Effector CD4-positive, alpha-beta T cell (primary cell): ENCODE data around the gene MYMK.

ENCODE experiments used
- DNase-seq: peaks from one replicate; pipeline ENCODE4 v3.0.0-alpha.2; 2020

MYMK gene

DNA sequence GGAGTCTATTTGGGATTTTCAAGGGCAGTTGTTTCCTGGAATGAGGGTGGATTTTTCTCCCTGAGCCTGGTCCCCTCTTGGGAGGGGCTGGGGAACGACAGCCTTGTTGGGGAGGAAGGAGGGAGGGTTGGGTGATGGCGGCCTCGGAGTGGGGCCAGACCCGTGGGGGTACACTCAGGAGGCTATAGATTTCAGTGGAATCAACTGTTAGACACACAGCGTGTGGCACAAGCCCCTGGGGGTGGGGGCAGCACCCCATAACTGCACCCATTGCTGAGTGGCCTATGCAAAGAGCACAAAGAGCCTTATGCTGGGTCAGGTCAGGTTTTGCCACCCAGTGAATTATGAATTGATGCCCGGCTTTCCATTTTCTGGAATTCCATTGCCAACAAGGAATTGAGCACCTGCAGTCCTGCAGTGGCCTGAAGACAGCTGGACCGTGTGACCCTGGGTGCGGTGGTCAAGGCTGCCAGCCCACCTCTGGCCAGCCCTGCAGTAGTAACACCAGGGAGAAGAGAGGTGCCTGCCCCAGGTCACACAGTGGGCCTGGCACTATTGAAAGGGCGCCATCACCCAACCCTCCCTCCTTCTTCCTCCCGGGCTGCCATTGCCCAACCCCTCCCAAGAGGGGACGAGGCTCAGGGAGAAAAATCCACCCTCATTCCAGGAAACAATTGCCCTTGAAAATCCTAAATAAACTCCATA, 8.4 kb downstream of the MYMK start:
- DNase-seq, result no peak

DNA sequence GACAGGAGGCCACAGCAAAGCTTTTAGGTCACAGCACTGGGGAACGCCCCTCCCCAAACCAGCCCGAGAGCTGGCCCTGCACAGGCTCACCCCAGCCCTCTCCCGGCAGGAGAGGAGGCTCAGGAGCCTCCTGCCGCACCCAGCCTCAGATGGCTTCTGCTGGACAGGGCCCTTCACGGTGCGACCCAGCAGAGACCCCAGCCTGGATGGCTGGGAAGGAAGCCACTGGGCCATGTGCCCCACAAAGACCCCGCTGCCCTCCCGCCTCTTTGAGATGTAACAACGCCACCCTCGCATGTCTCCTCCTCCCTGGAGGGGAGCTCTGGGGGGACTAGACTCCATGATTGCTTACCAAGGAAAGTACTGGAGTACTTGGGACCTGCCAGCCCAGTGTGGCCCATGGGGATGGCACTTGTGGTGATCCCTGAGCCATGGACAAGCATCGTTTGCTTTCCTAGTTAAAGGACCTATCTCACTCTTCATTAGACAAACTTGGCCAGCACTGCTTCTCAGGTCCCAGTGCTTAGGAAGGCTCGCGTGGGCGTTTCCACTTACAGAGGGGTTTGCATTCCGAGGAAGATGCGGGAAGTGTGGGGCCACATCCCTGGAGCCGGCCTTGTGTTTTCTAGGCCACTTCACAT, 9.0 kb downstream of the MYMK start:
- DNase-seq, result no peak

DNA sequence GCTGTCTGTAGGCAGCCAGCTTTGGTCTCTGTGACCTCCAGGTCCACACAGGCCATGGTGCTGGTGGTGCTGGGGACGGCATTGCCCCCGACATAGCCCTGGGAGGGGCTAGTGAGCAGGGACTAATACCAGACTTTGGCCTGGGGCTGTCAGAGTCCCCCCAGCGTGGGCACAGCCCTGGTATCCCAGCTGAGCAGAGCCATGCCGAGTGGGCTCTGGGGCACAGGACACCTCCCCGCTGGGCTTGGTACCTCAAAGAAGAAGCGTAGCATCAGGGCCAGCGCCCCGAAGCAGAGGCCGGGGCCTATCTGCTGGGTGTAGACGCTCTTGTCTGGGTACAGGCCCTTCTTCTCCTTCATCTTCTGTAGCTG, 9.5 kb downstream of the MYMK start:
- DNase-seq, result no peak

DNA sequence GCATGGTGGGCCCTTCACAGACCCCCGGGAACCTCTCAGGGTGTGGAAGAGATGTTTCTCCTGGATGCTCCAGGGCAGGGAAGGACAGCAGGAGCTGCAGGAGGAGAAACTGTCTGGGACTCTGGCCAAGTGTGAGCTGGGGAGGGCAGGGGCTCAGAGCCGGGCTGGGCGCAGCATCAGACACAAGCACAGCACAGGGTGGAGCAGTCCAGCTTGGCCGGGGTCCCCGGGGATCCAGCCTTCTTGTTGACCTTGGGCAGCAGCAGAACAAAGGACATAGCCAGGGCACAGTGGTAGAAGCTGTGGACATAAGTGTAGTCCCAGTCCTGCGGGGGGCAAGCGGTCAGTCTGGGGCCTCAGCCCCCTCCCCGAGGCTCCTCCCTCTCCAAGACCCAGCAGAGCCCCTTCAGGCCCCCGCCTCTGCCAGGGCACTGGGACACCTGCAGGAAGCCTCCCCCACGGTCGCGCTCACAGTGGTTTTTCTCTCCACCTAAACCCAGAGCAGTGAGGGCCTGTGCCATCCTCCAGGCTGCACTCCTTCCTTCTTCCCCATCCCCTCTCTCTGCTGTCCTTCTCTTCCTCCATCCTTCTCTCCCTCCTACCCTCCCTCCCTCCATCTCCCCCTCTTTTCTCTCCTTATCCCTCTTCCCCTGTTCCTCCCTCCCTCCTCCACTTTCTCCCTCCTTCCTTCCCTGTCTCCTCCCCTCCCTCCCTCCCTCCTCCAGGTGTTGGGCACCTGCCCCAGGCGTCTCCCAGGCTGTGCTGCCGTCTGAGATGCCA, 10.1 kb downstream of the MYMK start:
- no peak for DNase-seq

DNA sequence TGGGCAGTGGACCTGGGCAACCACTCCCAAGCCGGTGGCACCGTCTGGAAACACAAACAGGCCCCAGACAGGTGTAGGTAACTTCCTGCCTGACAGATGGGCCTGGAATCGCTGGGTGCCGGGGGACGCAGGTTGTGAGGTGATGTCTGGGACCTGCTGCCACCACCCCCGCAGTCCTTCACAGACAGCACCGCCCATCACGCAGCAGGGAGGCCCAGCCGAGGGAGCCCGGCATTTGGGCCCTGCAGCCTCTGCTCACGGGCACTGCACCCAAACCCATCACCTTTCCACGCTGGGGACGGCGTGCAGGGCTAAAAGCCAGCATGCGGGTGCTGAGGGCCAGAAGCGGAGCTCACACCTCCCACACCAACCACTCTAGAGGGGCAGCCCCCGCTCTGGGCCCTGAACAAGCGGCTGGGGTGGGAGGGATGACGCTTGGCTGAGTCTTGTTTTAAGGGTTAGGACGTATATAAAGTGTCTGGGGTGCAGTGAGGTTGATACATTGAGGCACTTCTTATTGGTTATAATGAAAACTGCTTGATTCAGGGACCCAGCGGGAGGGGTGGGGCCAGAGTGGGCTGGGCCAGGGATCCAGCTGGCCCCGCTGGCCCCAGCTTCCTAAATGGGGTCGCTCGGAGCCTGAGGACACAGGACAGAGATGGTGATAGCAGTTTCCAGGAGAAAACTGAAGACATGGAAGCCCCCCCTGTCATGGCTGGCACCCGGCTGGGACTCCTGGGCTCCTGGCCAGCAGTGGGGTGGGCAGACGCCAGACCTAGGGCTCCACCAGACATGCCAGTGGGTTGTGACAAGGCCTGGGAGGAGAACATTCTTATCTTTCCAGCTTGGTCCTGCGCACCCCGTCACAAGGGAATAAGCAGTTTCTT, 11.3 kb downstream of the MYMK start:
- DNase-seq, result no peak

DNA sequence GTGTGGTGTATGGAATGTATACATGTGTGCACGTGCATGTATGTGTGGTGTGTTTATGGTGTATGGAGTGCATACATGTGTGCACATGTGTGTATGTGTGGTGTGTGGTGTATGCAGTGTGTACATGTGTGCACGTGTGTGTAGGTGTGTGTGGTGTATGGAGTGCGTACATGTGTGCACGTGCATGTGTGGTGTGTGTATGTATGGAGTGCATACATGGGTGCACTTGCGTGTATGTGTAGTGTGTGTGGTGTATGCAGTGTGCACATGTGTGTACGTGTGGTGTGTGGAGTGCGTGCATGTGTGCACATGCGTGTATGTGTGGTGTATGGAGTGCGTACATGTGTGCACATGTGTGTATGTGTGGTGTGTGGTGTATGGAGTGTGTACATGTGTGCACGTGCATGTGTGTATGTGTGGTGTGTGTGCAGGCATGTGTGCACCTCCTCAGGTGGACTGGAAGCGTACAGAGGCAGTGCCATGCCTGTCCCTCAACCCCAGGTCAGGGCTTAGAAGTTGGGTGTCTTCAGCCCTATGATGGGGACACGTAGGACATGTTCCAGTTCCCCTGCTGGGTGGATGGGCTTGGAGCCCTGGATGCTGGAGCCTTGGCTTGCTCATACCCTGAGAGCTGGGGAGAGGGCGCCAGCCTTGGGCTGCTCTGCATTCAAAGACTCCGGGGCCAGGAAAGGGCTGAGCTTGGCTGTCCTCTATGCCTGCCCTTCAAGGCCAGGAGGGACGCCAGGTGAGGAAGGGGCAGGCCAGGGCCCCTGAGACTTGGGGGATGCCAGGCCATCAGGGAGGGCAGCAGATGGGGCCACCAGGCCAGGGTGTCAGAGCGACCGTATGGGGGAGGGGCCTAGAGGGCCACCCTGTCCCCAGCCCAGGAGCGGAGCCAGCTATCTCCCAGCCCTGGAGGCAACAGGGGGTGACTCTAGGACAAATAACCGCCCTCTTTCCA, 12.2 kb downstream of the MYMK start:
- no peak for DNase-seq

DNA sequence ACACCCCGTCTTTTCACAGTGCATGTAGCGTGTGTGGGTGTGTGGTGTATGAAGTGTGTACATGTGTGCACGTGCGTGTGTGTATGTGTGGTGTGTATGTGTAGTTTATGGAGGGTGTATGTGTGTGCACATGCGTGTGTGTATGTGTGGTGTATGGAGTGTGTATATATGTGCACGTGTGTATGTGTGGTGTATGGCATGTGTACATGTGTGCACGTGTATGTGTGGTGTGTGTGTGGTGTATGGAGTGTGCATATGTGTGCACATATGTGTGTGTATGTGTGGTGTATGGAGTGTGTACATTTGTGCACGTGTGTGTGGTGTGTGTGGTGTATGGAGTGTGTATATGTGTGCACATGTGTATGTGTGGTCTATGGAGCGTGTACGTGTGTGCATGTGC, 13.2 kb downstream of the MYMK start:
- DNase-seq, result no peak

DNA sequence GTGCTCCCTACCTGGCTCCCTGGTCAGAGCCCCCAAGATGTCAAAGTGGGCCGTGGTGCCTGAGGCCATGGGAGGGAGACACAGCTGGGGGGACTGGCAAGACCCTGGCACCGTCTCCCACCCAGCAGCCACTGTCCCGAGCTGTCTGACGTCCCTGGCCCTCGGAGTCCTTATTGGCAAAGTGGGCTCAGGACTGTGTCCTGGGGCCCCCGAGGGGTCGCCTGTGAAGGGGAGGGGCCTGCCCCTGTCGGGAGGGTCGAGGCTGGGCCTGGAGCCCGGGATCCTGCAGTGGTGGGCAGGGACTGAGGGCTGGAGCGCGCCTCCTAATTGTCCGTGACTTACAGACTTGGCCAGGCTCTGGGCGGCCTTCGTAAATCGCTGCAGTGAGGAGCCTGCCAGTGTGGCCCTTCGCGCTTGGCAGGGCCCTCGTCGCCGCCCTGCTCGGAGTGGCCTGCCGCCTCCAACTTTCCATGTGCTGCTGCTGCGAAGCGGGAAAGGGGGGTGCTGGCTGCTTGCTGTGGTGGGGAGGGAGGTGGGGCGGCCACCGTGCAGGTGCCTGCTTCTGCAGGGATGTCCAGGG, 13.7 kb downstream of the MYMK start:
- no peak for DNase-seq

DNA sequence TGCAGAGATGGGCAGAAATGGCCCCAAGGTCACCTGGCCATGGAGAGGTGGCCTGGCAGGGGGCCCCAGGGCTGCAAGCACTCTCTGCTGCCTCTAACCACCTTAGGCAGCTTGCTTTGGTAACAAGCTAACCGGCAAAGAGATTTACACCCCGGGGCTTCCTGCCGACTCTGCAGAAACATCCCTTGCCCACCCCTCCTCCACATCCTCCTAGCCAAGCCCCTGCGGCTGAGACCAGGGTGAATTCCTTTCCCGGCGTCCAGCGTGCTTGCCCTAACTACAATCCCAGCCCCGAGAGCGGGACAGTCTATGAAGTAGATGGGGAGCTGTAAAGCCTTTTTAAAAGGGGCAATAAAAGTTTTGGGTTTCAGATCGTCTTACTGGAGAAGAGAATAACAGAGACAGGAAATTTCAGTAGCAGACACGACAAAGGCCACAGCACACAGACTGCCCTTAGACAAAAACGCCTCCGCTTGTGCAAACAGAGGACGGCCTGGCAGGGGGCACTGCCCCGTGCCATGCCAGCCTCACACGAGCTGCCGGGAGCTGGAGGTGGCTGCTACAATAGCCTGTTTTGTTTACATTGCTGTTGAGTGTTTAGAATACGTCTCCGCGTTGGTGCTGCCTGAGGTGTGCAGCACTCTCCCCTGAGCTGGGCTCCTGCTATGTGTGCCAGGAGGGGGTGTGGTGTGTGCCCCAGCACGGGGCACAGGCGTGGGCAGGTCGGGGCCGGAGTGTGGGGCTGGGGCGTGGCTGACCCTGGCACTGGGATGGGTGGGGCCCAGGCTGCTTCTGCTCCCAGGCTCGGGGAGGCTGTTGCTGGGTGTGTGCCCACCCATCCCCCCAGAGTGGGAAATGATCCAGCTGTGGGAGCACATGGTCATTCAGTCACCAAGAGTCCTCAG, 15.3 kb downstream of the MYMK start:
- DNase-seq, result no peak

DNA sequence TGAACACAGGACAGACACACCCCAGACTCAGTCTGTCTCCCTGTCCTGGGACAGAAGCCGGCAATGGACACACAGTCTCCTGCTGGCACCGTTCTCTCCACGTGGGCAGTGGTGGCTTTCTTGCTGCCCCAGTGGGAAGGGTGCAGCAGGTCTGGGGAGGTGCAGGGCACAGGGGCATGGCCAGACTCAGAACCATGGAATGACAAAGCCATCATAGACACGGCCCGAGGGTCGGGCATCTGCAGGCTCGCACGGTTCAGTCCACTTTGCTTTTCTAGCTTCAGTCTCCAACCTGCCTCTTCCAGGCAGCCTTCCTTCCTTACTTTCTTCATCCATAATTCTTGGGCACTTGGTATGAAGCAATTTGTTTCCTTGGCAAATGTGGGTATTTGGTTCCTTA, 16.7 kb downstream of the MYMK start:
- DNase-seq, result no peak

DNA sequence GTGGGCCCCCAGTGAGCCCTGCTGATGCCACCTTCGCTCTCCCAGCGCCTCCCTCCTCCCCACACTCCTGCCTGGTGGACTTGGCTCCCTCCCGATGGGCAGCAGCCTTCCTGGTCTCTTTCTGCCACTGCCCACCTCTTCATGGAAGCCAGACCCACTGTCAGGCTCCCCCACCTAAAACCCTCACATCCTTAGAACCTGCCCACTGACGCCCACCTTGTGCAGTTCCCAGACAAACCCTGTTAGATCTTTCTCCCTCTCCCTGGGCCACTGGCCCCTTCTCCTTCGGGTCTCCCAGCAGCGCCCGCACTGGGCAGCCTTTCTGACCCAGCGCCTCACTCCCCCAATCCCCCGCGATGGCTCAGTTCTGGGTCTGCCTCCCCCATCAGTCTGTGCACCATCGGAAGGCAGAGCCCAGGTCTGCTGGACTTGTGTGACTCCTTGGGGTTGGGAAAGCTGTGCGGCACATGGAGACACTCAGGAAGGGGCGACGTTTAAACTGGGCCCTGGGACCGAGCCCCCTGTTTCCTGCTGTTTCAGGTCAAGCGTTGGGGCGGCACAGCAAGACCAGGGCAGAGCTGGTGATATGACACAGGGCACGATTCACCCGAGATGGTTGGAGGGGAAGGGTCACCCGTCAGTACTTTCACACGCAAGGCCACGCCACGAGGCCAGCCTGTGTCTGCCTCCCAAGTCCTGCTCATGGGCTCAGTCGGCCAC, 17.4 kb downstream of the MYMK start:
- no peak for DNase-seq

DNA sequence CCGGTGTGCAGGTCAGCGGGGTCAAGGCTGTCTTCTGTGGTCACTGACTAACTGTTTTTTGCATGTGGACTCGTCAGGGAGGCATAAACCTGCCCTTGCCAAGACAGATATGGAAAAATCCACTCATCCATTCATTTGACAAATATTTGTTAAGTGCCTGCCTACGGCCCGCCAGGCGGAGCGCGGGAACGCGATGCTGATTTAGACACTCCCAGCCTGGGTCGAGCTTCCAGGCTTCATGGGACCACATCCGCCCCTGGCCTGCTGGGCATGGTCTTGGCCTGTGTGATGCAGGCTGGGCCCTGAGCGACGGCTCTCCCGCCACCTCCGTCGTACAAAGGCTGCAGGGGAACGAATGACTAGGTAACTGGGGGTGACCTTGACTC, 18.1 kb downstream of the MYMK start:
- no peak for DNase-seq

DNA sequence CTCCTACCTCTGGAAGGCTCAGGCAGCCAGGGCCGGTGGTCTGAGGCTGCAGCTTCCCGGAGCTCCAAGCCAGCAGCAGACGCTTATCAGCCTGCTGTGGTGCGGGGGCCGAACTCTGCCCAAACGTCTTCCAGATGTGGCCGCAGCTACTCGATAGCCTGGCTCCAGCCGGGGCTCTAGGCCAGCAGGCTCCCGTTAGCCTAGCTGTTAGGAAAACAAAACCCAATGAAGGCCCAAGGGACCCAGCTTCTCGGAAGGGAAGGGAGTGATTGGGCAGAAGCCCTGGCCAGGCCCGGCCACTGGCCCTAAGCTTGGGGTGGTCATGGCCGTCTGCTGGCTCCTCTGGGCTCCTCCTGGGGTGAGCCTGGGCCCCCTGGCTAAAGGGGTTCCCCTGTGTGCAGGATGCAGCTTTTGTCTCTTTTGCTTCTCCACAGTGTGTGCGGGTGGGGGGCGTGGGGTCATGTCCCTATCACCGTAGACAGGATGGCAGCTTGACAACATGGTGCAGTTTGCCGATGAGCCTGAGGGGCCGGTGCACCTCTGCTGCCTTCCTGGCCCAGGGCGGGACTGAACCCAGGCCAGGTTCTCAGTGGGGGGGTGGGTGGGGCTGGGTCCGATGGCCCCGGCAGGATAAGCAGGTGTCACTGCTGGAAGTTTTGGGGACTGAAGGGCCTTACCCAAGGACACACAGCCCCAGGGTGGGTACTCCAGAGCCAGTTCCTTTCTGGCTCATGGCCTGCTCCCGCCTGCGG, 18.7 kb downstream of the MYMK start:
- DNase-seq, result no peak

DNA sequence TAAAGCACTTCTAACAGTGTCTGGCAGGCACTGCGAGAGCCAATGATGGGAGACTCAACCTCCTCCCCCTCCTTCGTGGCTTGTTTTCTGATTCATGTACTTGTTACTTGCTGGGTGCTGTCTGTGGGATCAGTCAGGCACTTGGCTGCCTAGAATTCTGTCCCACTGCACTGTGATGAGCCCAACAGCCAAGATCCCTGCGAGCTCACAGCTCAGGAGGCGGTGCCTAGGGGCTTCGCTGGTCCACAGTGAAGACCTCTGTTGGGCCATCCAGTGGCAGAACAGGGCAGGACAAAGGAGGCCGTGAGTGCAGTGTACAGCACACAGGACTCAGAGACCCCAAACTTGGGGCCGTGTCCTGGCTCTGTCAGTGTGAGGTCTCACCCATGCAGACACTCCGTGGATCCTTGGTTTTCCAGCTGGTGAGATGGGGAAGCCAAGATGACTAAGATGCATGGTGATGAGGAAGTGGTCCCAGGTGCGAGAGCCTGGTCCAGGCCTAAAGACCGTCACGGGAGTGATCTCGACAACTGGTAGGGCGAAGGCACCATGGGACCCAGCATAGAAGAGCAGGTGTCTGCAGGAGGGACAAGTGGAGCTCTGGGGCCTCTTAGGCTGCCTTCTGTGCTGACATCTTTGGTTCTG, 19.5 kb downstream of the MYMK start:
- DNase-seq, result no peak

DNA sequence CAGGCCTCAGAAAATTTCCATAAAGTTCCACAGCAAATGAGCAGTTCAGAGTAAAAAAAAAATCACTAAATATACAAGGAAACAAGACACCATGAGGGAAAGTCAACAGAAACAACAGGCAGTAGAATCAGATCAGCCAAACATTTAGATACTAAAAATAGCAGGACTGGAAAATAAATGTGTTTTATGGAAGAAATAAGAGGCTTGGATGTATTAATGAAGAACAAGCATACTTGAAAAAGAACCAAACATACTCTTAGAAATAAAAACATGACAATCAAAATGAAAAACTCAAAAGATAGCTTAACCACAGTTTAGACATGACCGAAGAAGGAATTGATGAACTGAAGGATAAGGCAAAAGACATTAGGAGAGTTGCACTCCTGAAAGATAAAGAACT, 22.6 kb downstream of the MYMK start:
- DNase-seq, result no peak

DNA sequence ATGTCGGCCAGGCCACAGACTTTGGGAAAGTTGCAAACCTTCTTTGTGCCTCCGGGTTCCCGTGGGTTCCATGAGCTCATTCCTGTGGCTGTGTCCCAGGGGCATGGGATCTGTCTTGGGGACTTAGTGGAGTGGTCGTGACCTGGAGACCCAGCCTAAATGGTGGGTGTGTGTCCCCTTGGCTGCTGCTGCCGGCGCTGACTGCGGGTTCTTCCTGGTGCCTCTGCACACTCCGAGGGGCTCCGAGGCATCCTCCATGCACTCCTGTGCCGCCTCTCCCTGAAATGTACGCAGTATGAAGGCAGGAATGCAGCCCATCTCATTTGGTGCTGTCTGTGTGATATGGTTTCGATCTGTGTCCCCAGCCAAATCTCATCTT, 24.9 kb downstream of the MYMK start:
- no peak for DNase-seq

DNA sequence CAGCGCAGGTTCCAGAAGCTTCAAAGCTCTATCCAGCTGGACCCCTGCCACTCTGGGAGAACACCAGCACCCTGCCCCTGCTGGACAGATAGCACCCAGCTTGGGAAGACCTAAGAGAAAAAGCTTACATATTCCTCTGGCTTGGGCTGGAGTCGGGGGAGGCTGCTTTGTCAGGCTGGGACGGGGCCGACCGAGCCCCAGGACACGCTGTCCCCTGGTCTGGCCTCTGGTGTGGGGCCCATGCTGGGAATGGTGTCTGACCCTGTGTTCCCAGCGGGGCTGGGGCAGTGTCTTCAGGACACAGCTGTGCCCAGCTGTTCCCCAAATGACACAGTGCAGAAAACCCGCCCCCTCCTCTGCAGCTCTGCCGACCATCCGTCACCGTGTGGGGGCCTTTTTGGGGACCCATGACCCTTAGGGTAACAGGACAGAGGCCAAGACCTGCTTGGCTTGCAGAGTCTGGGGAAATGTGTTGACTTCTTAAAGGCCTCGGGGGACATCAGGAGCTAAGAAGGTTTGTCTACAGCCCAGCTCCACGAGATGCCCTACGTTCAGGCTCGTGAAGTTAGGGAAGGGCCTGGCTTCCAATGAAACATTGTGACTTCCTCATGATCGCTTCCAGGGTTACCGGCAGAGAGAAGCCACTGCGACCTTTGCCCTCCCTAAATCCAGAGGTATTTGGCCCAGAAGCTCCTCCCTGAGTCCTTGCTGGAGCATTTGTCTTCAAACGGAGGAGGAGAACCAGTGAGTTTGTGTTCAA, 25.4 kb downstream of the MYMK start:
- no peak for DNase-seq
